GM20000 (cell line): ENCODE results near the gene RRP1.

Source experiments
- DNase-seq: peaks from one replicate; pipeline ENCODE4 v3.0.0; 2012; ENCODE audit warnings: low spot score
- TF ChIP-seq, protein P1 (sequence below): IDR thresholded peaks from 2 replicates; pipeline ENCODE4 v1.5.1; 2012; ENCODE audit warnings: mild to moderate bottlenecking, control low read depth; ENCODE audit errors: extremely low read depth, missing control alignments

RRP1 gene

GRCh38 chr21:43815107-43815613 is 25.8 kb downstream of the RRP1 start:
- DNase-seq: peak; percentile 46
- TF ChIP-seq, protein P1, sequence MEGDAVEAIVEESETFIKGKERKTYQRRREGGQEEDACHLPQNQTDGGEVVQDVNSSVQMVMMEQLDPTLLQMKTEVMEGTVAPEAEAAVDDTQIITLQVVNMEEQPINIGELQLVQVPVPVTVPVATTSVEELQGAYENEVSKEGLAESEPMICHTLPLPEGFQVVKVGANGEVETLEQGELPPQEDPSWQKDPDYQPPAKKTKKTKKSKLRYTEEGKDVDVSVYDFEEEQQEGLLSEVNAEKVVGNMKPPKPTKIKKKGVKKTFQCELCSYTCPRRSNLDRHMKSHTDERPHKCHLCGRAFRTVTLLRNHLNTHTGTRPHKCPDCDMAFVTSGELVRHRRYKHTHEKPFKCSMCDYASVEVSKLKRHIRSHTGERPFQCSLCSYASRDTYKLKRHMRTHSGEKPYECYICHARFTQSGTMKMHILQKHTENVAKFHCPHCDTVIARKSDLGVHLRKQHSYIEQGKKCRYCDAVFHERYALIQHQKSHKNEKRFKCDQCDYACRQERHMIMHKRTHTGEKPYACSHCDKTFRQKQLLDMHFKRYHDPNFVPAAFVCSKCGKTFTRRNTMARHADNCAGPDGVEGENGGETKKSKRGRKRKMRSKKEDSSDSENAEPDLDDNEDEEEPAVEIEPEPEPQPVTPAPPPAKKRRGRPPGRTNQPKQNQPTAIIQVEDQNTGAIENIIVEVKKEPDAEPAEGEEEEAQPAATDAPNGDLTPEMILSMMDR: no peak

DNA sequence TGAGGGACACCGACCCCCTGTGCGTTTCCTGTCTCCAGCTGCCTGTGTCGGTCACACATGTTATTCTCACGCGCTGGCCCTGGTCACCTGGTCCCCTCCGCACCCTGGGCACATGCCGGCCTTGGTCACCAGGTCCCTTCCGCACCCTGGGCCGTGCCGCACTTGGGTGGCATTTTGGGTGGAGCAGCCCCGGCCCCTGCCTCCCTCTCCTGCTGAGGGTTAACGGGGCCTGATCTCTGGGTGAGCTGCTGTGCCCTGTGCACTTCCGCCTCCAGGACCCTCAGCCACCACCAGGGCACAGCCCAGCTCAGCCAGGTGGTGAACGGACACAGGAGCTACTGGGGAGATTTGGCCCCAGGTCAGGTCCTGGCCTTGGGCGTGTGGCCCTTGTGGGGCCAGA is 26.6 kb downstream of the RRP1 start:
- TF ChIP-seq, protein P1: no peak
- DNase-seq: no peak

DNA sequence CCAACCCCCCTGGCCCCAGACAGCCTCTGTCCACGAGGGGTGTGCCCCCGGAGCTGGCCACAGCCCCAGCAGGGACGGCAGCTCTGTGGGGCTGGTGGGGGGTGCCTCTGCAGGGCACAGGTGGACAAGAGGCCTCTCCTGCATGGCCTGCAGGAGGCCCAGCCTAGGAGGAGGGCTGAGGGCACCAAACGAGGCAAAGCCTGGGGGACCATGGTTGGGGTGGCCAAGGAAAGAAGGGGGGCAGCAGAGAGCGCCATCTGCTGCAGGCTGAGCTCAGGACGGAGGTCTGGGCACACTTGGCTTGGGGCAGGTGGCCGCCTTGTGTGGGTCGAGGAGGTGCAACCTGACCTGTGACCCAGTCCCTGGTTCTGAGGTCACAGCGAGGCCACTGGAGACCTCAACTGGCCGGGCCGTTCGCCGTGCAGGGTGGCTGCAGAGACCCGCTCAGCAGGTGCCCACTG is 27.3 kb downstream of the RRP1 start:
- no peak for DNase-seq
- TF ChIP-seq, protein P1: peak; percentile 2

- TF ChIP-seq, protein P1: no peak
- no peak for DNase-seq
Observed at GRCh38 chr21:43817157-43818086, 28.0 kb downstream of the RRP1 start.

DNA sequence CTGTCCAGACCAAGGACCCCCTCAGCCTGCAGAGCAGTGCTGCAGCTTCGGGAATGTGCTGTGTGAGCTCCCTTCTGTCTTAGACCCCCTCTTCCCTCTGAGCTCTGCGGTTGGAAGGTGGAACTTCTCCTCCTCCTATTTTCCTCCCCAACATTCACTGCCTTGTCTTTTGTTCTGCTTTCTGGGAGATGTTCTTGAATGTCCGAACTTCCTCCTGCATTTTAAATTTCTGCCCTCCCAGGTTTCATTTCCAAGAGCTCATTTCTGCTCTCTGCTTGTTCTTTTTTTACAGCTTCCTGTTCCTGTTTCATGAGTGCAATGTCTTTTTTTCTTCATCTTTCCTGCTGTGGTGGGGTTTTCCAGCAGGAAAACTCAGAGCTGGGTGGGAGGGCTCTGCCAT is 29.3 kb downstream of the RRP1 start:
- TF ChIP-seq, protein P1: no peak
- no peak for DNase-seq

GRCh38 chr21:43819511-43820405 is 30.4 kb downstream of the RRP1 start:
- DNase-seq: no peak
- TF ChIP-seq, protein P1: no peak
